ENCODE results near the gene FAM221A.
"Not testable (repeated sequence)": the region's sequence is repeated elsewhere in the genome, so short reads cannot be mapped to it uniquely, and the experiment has no call there.

The FAM221A gene

DNA sequence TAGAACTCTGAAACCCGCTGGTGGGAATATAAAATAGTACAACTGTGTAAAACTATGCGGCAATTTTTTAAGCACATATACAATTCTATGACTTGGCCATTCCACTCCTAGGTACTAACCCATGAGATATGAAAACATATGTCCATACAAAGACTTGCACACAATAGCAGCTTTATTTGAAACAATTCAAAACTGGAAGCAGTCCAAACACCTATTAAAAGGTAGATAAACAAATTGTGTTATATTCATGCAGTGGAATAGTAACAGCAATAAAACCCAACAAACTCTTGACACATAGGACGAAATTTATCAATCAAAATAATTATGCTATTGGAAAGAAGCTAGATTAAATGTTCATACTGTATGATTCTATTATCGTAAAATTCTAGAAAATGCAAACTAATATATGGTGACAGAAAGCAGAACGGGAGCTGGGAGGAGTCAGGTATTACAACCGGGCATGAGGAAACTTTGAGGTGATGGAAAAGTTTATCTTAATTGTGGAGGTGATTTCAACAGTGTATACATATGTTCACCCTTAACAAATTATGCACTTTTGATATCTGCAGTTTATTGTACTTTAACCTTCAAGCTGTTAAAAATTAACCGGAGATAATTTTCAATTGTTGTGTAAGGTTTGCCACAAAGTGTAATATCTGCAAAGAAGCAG, 29.2 kb downstream of the FAM221A start:
- no peak for DNase-seq (ENCODE audit: low read depth)

DNA sequence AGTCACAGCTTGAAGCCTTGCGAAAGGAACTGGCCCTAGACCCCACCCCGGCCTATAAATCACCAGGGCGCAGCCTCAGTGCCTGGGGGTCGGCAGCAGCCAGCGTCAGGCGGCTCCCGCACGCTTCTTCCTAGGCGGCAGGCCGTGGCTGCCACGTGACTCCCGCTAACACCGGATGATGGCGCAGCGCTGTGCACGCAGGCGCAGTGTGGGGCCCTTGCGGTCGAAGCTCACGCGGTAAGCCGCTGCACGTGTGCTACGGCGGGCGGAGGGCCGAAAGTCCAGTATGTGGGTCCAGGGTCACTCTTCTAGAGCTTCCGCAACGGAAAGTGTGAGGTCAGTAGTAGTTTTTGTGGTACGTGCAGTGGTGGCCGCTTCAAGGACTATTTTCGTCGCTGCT, 30.0 kb downstream of the FAM221A start, which contains the start of gene STK31:
STK31 (plus strand) TSS at position 220 of the 400 bp plus-strand sequence; CDS start at position 287, 67 bp downstream.
- DNase-seq (ENCODE audit: low read depth) = no peak

DNA sequence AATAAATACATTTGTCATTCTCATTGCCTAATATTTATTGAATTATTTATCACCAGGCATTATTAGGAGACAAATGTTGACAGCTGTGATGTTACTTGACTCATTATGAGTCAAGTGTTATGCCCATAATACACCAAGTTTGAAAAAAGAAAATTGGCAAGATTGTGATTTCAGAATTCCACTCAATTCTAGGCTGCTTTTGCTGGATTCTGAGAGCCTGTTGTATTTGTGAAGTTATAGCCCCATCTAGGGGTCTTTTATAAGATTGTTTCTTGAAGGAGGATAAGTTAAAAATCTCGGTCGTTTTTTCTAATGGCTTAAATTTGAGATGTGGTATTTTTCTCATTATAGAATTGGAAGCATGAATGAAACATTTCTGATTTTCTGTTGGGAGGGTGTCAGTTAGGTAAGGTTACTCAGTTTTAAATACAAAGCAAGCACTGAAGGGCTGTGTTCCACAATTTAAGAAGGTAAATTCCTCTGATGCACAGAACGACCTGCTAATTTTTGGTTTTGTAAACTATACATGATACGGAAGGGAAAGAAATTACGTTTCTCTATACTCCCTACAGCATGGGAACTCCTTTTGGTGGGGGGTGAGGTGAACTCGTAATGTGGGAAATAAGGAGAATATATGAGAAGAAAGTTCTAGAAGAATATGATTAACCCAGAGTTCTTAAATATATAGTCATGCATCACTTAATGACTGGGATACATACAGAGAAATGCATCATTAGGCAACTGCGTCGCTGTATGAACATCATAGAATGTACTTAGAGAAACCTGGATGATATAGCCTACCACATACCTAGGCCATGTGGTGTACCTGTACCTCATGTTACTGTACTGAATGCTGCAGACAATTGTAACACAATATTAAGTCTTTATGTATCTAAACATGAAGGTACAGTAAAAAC, 32.6 kb downstream of the FAM221A start:
- peak; percentile 66 for DNase-seq (ENCODE audit: low read depth)

- peak; percentile 3 for DNase-seq (ENCODE audit: low read depth)
Observed at GRCh38 chr7:23713285-23714149, 33.5 kb downstream of the FAM221A start.

- DNase-seq (ENCODE audit: low read depth) = no peak
Observed at GRCh38 chr7:23714150-23714464, 34.1 kb downstream of the FAM221A start.

DNA sequence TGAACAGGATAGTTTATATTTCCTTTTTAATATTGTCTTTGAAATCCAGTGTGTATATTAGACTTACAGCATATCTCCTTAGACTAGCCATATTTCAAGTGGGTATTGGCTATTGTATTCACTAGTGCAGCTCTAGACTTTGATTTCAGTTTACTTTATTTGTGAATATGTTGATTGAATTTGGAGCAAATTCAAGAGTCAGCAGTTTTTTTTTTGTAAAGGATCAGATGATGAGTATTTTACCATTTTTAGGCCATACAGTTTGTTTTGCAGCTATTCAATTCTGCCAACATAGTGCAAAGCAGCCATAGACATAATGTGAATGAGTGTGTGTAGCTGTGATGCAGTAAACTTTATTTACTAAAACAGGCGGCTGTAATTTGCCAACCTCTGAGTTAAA, 34.6 kb downstream of the FAM221A start:
- DNase-seq (ENCODE audit: low read depth) = no peak

DNA sequence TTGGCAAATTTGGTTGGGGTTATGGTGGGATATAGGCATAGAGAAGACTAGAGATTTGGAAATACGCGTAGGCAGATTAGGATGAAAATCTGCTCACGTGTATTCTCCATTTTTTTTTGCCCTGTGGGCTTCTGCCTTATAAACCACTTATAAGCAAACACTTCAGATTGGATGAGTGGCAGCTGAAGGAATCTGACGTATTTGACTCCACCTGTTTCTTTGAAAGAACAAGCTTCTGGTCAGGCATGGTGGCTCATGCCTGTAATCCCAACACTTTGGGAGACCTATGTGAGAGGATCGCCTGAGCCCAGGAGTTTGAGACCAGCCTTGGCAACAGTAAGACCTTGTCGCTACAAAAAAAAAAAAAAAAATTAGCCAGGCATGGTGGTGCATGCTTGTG, 35.1 kb downstream of the FAM221A start:
- no peak for DNase-seq (ENCODE audit: low read depth)

GRCh38 chr7:23717788-23718187, 37.8 kb downstream of the FAM221A start:
- DNase-seq (ENCODE audit: low read depth) = no peak

- no peak for DNase-seq (ENCODE audit: low read depth)
Observed at GRCh38 chr7:23721456-23721855, 41.5 kb downstream of the FAM221A start.

DNA sequence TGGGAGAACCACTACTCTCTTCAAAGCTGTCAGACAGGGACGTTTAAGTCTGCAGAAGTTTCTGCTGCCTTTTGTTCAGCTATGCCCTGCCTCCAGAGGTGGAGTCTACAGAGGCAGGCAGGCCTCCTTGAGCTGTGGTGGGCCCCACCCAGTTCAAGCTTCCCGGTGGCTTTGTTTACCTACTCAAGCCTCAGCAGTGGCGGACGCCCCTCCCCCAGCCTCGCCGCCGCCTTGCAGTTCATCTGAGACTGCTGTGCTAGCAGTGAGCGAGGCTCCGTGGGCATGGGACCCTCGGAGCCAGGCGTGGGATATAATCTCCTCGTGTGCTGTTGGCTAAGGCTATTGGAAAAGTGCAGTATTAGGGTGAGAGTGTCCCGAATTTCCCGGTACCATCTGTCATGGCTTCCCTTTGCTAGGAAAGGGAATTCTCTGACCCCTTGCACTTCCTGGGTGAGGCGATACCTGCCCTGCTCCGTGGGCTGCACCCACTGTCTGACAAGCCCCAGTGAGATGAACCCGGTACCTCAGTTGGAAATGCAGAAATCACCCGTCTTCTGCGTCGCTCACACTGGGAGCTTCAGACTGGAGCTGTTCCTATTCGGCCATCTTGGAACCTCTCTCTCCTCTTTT, 42.7 kb downstream of the FAM221A start:
- DNase-seq (ENCODE audit: low read depth) = not testable (repeated sequence)

DNA sequence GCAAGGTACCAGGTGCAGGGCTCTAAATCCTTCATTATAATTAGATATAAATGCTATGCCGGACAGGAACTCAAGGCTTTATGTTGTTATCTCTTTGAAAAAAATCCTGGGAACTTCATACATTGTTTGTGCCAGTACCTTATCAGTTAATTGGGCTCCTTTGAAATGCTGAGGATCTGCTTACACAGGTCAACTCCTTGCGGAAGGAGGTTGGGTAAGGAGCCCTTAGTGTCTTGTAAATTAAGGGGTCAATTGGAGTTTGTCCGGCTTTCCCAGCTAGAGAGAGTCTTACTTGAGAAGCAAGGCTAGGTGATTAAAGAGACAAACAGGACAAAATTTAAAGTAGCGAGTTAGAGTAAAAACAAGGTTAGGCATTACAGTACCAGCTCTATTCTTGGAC, 44.1 kb downstream of the FAM221A start:
- not testable (repeated sequence) for DNase-seq (ENCODE audit: low read depth)

- no peak for DNase-seq (ENCODE audit: low read depth)
Observed at GRCh38 chr7:23742051-23742450, 62.1 kb downstream of the FAM221A start.

- no peak for DNase-seq (ENCODE audit: low read depth)
Observed at GRCh38 chr7:23743226-23743625, 63.2 kb downstream of the FAM221A start.

DNA sequence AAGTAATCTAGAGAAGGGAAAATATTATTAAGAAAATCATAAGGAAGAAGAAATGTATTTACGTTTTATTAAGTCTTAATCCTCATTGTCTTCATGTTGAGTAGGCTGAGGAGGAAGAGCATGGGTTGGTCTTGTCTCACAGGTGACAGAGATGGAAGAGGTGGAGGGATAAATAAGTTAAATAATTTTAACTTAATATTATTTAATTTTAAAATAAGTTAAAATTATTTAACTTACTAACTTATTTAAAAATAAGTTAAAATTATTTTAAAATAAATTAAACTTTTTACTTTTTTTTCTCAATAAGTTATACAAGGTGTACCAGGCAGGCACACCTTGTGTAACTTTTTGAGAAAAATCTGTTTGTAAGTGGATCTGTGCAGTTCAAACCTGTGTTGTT, 66.6 kb downstream of the FAM221A start:
- DNase-seq (ENCODE audit: low read depth) = no peak

- no peak for DNase-seq (ENCODE audit: low read depth)
Observed at GRCh38 chr7:23751852-23752251, 71.9 kb downstream of the FAM221A start.

Measured in stromal cell of bone marrow (primary cell).